Transverse colon (tissue), 4 donors: ENCODE measurements around the gene HOXC5.

Experiments used
- CTCF ChIP-seq, 5 experiments: fragments of 200-600 bp in 3 of 5; fragments of 450-650 bp in 2 of 5; sonication (generic) in 3 of 5; IDR thresholded peaks; 1 replicate in 2 of 5; 2 replicates in 3 of 5; pipeline ENCODE4 v1.5.1; 2016 to 2017; ENCODE audit warnings: antibody characterized with exemption in 5 of 5, inconsistent platforms in 3 of 5, mild to moderate bottlenecking in 2 of 5, moderate library complexity in 1 of 5
- EP300 ChIP-seq: sonication (generic); formaldehyde crosslinking; IDR thresholded peaks from one replicate; pipeline ENCODE4 v1.6.1; 2017; ENCODE audit warnings: antibody characterized with exemption, low read depth
- POLR2A ChIP-seq: fragments of 450-650 bp; IDR thresholded peaks from one replicate; pipeline ENCODE4 v1.6.1; 2016; ENCODE audit warnings: antibody characterized with exemption, mild to moderate bottlenecking, moderate library complexity
- POLR2AphosphoS5 ChIP-seq, 3 donors: sonication (generic); formaldehyde crosslinking; IDR thresholded peaks; one replicate each; pipeline ENCODE4 v1.6.1; 2016; ENCODE audit warnings: antibody characterized with exemption in 3 of 3

GRCh38 chr12:54046809-54047159 lies 13.9 kb downstream of the HOXC5 start:
- TF ChIP-seq POLR2AphosphoS5 (IDR thresholded peaks at IDR 0.05) (no peak), POLR2A (no peak), CTCF (IDR thresholded peaks at IDR 0.05) (no peak), EP300 (no peak)
